IPS-18c (cell line): Measurements from ENCODE around the gene ATP8B4.

ENCODE experiments used
- H3K4me3 ChIP-seq: 2 replicates; pipeline ENCODE4 v1.7.0; 2013; ENCODE audit warnings: low read depth, mild to moderate bottlenecking, low read length, moderate library complexity; ENCODE audit not compliant: insufficient read depth
- H3K9me3 ChIP-seq: one replicate; pipeline ENCODE4 v1.6.1; 2013; ENCODE audit warnings: mild to moderate bottlenecking, low read length, moderate library complexity; ENCODE audit not compliant: control insufficient read depth, insufficient read depth

ATP8B4 gene

GRCh38 chr15:49877873-49878521 lies 241.0 kb downstream of the ATP8B4 start:
- H3K9me3 ChIP-seq, result no peaks in the 10 kb centered on the region
- no peak overlapping the region for H3K4me3 ChIP-seq

- Histone ChIP-seq H3K9me3 (no peaks in the 10 kb centered on the region), H3K4me3 (no peak overlapping the region)
Observed at GRCh38 chr15:49877117-49877872, 241.7 kb downstream of the ATP8B4 start.

DNA sequence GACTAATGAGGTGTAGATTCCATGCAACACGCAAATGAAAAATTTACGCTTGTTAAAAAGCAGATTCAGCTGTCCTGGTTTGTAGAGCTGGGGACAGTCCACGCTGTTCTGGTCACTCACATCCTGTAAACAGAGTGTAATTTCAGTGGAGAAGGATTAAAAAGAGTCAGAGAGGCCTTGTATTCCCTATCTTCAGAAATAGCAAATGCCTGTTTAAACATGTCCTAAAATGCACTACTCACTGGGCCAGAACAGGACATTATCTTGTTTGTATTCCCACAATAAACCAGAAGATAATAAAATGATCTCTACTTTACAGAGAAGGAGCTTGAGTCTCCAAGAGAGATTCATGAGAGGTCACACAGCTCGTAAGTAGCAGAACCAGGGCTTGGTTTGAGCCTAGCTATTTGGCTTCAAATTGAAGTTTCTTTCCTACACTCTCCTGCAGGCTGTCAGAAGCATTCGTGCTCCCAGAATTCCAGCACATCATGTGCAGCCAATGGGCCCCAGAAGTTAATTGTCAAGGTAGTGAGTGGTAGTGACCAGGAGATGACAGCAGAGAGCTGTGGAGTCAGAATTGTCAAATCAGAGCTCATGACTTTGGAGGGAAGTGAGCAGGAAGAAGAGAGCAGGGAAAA lies 242.5 kb downstream of the ATP8B4 start:
- no peak overlapping the region for H3K4me3 ChIP-seq
- H3K9me3 ChIP-seq, result no peaks in the 10 kb centered on the region

DNA sequence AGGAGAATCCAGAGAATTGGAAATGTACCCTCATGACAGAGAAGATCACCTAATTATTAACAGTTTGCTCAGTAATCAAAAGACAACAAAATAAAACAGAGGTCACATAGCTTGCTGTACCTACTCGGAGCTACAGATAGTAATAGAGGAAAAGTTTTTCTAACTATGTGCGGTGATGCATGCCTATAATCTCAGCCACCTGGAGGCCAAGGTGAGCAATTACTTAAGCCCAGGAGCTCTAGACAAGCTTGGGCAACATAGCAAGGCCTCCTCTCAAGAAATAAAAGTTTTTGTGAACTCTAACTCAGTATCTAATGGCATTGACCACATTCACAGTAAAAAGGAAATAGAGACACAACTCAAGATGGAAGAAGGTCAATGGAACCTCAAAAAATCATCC lies 243.6 kb downstream of the ATP8B4 start:
- Histone ChIP-seq H3K4me3 (no peak overlapping the region), H3K9me3 (no peaks in the 10 kb centered on the region)

DNA sequence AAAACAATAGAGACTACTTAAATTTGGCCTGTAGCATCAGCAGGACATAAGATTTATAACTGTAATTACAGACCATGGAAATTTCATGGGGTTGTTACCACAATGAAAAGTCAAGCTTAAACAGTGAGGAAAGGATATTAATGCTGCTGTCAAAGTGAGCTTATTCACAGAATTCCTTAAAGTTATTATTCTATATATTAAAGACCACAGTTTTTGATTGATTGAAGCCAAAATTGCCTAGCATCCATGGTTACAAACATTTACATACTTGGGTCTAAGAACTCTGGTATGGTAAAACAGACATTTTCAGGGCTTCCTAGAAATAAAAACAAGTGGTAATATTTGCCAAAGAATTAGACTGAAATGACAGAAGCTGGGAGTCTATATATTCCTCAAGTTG lies 248.6 kb downstream of the ATP8B4 start:
- H3K9me3 ChIP-seq, result no peaks in the 10 kb centered on the region
- H3K4me3 ChIP-seq, result no peak overlapping the region

DNA sequence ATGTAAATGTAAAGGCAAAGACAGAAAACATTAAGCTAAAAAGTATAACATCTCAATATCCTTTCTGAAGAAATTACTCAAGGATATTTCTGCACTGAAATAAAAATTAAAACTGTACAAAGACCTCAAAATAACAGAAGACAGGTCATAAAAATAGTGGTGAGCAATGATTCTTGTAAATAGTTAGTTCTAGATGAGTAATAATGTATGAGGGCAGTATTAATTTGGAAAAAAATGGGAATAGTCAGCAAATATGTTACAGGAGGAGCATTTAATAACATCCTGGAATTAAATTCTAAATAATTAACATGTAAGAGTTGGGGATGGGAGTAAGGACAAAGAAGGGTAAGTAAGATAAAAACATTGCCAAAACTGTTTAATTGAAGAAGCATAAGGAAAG lies 250.7 kb downstream of the ATP8B4 start:
- no peaks in the 10 kb centered on the region for H3K9me3 ChIP-seq
- H3K4me3 ChIP-seq, result no peak overlapping the region

DNA sequence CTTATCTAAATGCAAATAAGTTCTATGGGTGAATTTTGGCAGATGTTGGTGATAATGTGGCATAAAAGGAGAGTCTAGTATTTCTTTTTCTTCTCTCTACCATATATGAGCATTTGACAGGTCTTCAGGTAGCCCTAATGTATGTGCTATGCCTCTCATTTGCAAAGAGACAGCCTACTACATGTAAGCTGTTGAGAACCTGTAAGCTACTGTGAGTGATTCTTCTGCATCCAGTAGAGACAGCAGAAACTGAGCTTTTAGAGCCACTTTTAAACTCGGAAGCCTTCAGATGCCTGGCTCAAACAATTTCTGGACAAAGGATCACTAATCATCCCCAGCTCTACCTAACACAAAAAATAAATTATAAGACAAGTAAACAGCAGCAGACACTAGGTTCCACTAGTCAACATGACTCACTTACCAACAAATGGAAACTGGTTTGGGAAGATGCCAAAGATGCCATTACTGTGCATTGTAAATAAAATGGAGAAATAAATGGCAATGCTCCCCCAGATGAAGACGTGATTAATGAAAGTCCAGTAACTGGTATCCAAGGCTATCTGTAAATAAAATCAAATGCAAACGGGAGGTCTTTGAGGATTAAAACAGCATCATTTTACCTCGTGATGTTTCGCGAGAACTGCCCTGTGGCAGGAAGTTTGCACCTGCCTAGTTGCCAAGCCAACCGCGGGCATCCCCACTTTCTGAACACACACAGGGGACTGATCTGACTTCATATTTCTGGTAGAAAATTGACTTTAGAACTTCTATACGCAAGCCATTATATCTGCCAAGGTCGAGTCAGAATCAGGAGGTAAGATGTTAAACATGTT lies 252.9 kb downstream of the ATP8B4 start:
- no peak overlapping the region for H3K4me3 ChIP-seq
- H3K9me3 ChIP-seq, result no peaks in the 10 kb centered on the region

DNA sequence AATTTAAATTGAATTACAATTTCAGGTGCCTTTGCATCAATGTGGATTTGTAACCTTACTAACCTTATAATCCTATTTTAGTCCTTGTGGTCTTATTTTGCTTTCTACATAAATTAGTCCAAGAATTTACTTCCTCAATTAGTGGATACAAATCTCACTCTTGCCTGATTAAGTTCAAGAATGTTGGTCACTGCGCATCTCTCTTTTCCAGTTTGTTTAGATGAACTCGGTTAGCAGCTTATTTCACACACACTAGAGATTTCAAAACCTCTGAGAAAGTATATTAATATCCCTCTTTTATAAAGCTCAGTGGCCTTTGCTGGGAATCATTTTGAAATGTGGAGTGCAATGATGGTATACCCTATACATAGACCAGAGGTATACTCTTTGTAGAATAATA lies 254.8 kb downstream of the ATP8B4 start:
- no peaks in the 10 kb centered on the region for H3K9me3 ChIP-seq

GRCh38 chr15:49863431-49864224 lies 255.4 kb downstream of the ATP8B4 start:
- Histone ChIP-seq H3K9me3 (no peaks in the 10 kb centered on the region), H3K4me3 (no peak overlapping the region)

More for the DNA sequence above, 254.8 kb downstream of the ATP8B4 start:
- H3K4me3 ChIP-seq, result no peak overlapping the region

DNA sequence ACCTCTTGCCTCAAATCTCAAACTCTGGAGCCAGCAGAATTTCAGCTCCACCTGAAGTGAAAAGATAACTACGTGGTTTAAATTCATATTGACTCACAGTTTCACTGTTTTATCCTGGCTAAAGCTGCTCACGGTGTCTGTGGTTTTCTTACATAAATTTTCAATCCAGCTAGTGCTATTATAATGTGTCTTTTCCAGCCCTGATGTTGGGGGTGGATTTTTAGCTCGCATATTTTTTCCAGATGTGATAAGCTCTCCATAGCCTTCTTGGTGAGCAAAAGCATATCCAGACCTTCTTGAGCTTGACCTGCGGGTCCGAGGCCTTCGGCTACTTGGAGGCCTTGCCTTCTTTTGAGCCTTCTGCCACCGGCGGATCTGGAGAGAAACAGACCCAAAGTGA lies 258.9 kb downstream of the ATP8B4 start:
- Histone ChIP-seq H3K4me3 (no peak overlapping the region), H3K9me3 (no peaks in the 10 kb centered on the region)

DNA sequence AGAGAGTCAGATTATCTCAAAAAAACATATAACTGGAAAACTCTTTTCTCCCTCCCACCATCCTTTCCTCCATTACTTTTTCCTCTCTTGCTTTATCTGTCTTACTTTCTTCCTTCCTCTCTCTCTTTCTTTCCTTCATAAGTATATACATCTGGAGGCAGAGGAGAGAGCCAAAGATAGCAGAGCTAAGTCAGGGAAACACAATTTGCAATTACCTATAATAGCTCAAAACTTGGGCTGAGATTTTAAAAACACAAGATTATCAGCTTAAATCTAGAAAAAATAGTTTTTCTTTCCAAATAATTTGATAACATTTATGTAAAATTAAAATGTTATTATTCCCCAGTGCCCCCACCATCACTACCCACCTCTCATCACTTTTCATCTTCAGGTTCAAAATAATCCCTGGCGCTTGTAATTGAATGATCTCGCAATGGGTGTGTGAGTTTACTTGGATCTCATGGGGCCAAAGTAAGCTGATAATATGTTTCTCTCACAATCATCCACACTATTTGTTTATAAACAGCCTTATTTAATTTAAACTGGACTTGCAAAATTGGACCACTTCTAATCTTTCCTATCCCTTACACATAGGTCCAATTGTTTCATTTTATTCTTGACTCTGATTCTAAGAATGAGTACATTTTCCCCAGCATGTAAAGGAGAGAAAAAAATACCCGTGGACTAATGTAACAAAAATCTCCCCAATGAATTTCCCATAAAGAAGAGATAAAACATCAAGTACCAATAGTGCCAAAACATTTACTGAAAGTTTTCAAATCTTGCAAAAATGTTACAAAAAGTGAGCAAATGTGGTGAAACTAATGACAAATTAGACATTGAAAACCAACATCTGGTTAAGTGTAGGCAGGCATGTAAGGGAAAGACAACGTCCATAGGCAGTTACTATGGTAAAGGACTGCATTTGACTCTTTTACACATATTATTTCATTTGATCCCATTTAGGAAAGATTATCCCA lies 261.2 kb downstream of the ATP8B4 start:
- no peaks in the 10 kb centered on the region for H3K9me3 ChIP-seq

DNA sequence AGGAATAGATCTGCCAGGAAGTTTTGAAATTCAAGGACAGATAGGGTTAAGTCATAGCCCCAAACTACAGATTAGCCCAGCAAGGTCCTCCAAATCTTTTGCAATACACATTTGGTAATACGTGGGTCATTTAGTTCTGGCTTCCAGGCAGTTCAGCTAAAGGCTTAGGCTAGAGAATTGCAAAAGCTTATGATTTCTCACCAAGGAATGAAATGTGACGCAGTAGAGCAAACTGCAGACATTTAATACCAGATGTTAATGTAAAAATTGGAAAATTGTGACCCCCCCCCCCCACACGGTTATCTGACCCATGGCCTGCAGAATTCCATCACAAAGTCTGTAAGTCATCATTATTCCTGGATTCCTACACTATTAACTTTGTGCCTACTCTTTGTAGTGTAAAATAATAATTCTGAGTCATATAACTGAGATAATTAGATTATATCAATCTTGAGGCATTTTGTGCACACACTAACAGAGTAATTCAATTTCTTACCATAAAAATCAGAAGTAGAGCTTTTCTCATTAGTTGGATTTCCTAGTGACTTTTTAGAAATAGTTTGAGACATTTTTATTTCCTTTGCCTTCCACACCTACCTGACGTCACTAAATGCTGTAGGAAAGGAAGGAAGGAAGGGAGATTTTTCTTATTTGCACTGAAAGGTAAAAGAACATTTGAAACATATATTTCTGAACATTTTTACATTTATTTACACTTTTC lies 263.0 kb downstream of the ATP8B4 start:
- H3K9me3 ChIP-seq, result no peaks in the 10 kb centered on the region
- no peak overlapping the region for H3K4me3 ChIP-seq

More for the DNA sequence above, 261.2 kb downstream of the ATP8B4 start:
- H3K4me3 ChIP-seq, result no peak overlapping the region

- Histone ChIP-seq H3K9me3 (no peaks in the 10 kb centered on the region), H3K4me3 (no peak overlapping the region)
Observed at GRCh38 chr15:49852756-49853155, 266.3 kb downstream of the ATP8B4 start.

DNA sequence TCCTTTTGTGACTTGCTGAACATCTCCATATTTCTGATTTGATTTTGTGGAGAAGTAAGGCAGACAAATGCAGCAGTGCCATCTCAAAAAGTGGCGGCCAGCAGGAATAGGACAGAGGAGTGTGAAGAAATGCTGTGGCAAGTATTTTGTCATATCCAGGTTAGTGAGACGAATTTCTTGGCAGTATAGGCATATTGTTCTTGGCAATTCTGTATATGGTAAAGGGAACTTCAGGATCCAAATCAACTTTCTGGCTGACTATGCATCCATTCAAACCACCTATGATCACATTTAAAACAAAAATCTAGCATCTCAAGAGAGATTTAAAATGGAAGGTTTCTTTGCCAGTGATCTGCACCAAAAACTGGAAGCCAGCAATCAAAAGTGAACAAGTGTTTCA lies 270.2 kb downstream of the ATP8B4 start:
- no peak overlapping the region for H3K4me3 ChIP-seq
- no peaks in the 10 kb centered on the region for H3K9me3 ChIP-seq

DNA sequence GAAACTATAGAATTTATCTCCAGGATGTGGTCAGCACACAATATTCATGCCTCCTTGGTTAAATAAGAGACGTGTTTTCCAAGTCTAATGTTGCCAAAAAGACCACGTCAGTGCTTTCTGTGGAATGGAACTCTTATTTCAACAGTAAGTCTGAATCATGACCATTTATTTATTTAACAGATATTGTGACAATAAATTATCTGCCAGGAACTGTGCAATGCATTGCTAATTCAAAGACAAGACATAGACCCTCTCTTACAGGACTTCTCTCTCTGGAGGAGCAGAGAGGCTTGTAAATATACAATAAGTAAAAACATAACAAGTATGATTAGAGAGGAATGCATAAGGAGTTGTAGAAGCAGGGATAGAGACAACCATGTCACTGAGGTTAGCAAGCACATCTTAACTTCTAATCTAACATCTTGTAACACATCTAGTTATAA lies 270.7 kb downstream of the ATP8B4 start:
- Histone ChIP-seq H3K4me3 (no peak overlapping the region), H3K9me3 (no peaks in the 10 kb centered on the region)
